Common myeloid progenitor, CD34-positive (primary cell): ENCODE measurements around the gene PAPSS1.

Source experiments
- CTCF ChIA-PET: fragments of 350-600 bp; sonication (Branson Sonifier 250); formaldehyde crosslinking; loops from one replicate; lab custom pipeline; 2021; ENCODE audit warnings: antibody characterized with exemption; lab: Charles Lee
- POLR2A ChIA-PET: fragments of 350-600 bp; sonication (Branson Sonifier 250); formaldehyde crosslinking; loops from one replicate; lab custom pipeline; 2021; ENCODE audit warnings: antibody characterized with exemption; lab: Charles Lee
- DNase-seq, 3 donors: peaks; one replicate each; pipeline versions ENCODE4 v3.0.0 to v3.0.0-alpha.2; 2013
- H3K27ac ChIP-seq, 2 experiments: 1 replicate in 1 of 2; 2 replicates in 1 of 2; pipeline ENCODE4 v1.7.0; 2013; ENCODE audit warnings: inconsistent platforms in 2 of 2, low read length in 2 of 2, mild to moderate bottlenecking in 2 of 2, low read depth in 1 of 2, moderate library complexity in 1 of 2; ENCODE audit not compliant: severe bottlenecking in 2 of 2, insufficient read depth in 1 of 2, poor library complexity in 1 of 2
- H3K27me3 ChIP-seq, 5 experiments: replicated peaks in 2 of 5; 1 replicate in 3 of 5; 2 replicates in 2 of 5; pipeline versions ENCODE4 v1.6.1 to v1.7.0; 2013; ENCODE audit warnings: low read length in 4 of 5, mild to moderate bottlenecking in 2 of 5, moderate library complexity in 2 of 5, inconsistent platforms in 1 of 5; ENCODE audit not compliant: insufficient read depth in 5 of 5, control insufficient read depth in 4 of 5
- H3K36me3 ChIP-seq, 4 experiments: 1 replicate in 2 of 4; 2 replicates in 2 of 4; pipeline versions ENCODE4 v1.6.1 to v1.7.0; 2013; ENCODE audit warnings: low read length in 3 of 4, control low read depth in 1 of 4, mild to moderate bottlenecking in 1 of 4; ENCODE audit not compliant: control insufficient read depth in 4 of 4, insufficient read depth in 4 of 4
- H3K4me1 ChIP-seq, 4 experiments: 1 replicate in 3 of 4; 2 replicates in 1 of 4; pipeline versions ENCODE4 v1.6.1 to v1.7.1; 2013; ENCODE audit warnings: low read length in 3 of 4, mild to moderate bottlenecking in 3 of 4, control low read depth in 1 of 4, inconsistent platforms in 1 of 4, moderate library complexity in 1 of 4; ENCODE audit not compliant: control insufficient read depth in 4 of 4, insufficient read depth in 4 of 4; ENCODE audit errors: control extremely low read depth in 1 of 4
- H3K4me3 ChIP-seq, 7 experiments: 1 replicate in 4 of 7; 2 replicates in 3 of 7; pipeline versions ENCODE4 v1.5.1 to v1.7.0; 2013; ENCODE audit warnings: mild to moderate bottlenecking in 7 of 7, low read length in 6 of 7, moderate library complexity in 6 of 7, inconsistent platforms in 2 of 7, low read depth in 2 of 7, control low read depth in 1 of 7; ENCODE audit not compliant: insufficient read depth in 4 of 7, control insufficient read depth in 1 of 7; ENCODE audit errors: extremely low read depth in 1 of 7
- H3K9me3 ChIP-seq, 5 experiments: 1 replicate in 4 of 5; 2 replicates in 1 of 5; pipeline versions ENCODE4 v1.6.1 to v1.7.1; 2013; ENCODE audit warnings: low read length in 4 of 5, mild to moderate bottlenecking in 2 of 5, inconsistent platforms in 1 of 5, low read depth in 1 of 5, moderate library complexity in 1 of 5; ENCODE audit not compliant: control insufficient read depth in 4 of 5, insufficient read depth in 2 of 5; ENCODE audit errors: control extremely low read depth in 1 of 5
- WGBS: methylation state at CpG from one replicate; pipeline ENCODE4 v1.1.5; 2013; ENCODE audit not compliant: insufficient coverage; 5-methylcytosine and 5-hydroxymethylcytosine counted together

Gene PAPSS1

DNA sequence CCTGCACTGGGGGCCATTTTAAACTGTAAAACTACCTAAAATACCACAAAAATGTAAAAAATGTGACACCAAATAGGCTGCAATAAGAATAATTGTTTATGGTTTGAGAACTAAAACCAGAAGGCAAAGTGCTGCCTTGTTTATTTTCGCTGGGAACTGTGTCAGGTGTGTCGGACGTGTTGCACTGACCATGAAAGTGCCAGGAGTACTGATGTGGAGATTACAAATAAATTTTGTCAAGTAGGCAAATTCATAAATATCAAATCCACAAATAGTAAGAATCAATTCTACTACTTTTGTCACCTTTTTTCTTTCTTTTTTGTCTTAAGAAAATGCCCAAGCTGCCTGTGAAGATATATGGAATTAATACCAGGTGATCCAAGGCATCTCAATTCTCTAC lies 37.7 kb downstream of the PAPSS1 start:
- H3K27me3 ChIP-seq, result no peaks in the 10 kb centered on the region
- no peak for DNase-seq
- H3K36me3 ChIP-seq, result peaks cover 29 to 64% (median 38%) of the 10 kb centered on the region in 4 experiments
- H3K4me1 ChIP-seq, result no peaks in the 10 kb centered on the region
- POLR2A ChIA-PET, result no interaction called here
- H3K27ac ChIP-seq, result no peak overlapping the region
- H3K4me3 ChIP-seq, result no peak overlapping the region
- 96% methylated on average over 3 of the region's 3 CpGs for WGBS
- peaks cover 2 to 20% (median 10%) of the 10 kb centered on the region in 5 experiments for H3K9me3 ChIP-seq
- CTCF ChIA-PET, result no interaction called here

DNA sequence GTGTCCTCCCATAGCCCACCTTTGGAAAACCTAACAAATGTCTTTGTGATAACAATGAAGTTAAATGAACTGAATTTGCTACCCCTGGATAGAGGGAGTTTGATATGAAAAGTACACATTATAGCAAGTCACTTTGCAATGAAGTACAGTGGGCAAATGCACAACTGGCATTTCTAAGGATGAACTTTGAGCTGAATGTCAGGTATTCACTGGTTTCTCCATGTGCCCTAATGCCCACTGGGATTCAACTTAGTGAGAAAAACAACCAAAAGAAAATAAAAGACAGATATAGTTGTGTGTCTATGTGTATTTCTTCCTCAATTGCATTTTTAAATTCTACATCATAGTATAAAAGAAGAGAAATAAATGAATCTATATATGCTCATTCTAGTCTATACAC lies 51.0 kb downstream of the PAPSS1 start:
- Histone ChIP-seq H3K27ac (no peak overlapping the region), H3K4me3 (no peak overlapping the region), H3K27me3 (no peaks in the 10 kb centered on the region), H3K9me3 (no peaks in the 10 kb centered on the region), H3K36me3 (peaks cover 0 to 10% (median 5%) of the 10 kb centered on the region in 4 experiments), H3K4me1 (no peaks in the 10 kb centered on the region)
- CTCF ChIA-PET, result interaction anchor here (0.9 kb wide), 1 partner anchor 13 kb away, joined by 3 read pairs; no protein-coding TSS in a partner anchor
- POLR2A ChIA-PET, result no interaction called here
- DNase-seq, result no peak

DNA sequence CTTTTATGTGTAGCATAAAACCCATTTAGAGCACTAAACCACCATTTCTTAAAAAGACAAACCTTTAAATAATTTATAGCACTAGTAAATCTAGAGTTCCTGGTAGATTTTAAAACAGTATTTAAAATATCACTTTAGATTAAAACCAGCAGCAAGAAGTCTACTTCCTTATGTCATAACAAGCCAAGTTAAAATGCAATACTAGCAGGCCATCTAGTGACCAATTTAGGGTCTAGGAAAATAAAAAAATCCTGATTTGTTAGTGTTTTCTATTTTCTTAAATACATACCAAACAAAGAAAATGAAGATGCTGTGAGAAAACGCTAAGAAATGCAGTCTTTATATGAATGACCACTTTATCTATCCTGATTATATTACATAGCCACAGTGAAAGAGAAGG lies 53.9 kb downstream of the PAPSS1 start:
- no CpG with 5 or more reads among the region's 1 CpG for WGBS
- Histone ChIP-seq H3K27ac (no peak overlapping the region), H3K4me1 (peaks cover 0 to 7% (median 4%) of the 10 kb centered on the region in 4 experiments), H3K36me3 (peaks cover 0 to 10% (median 5%) of the 10 kb centered on the region in 4 experiments), H3K9me3 (no peaks in the 10 kb centered on the region), H3K27me3 (no peaks in the 10 kb centered on the region), H3K4me3 (no peak overlapping the region)
- peak; percentile 31 to 66 (median 62) for DNase-seq
- ChIA-PET POLR2A (no interaction called here), CTCF (interaction anchor here (3.9 kb wide), 1 partner anchor 70 kb away, joined by 16 read pairs; no protein-coding TSS in a partner anchor)

DNA sequence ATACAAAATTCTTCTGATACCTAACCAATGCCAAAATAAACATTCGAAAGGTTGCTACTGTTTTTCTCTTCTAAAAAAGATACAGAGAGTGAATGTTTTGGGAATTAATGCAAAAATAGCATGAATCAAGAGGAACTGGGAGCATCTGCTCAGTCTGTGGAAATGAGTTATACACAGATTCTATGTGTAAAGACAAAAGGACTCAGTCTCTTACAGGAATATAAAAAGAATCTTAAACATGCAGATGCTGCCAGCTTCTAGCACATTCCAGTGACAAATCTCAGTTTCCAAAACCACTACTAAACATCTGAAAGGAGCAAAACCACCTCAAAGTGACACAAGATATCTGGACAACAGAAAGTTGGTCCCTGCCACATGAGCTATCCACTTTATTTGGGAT lies 55.0 kb downstream of the PAPSS1 start:
- no peaks in the 10 kb centered on the region for H3K27me3 ChIP-seq
- no peak overlapping the region for H3K27ac ChIP-seq
- H3K9me3 ChIP-seq, result no peaks in the 10 kb centered on the region
- H3K36me3 ChIP-seq, result peaks cover 0 to 8% (median 5%) of the 10 kb centered on the region in 4 experiments
- H3K4me1 ChIP-seq, result peaks cover 0 to 7% (median 4%) of the 10 kb centered on the region in 4 experiments
- DNase-seq, result no peak
- no peak overlapping the region for H3K4me3 ChIP-seq
- WGBS, result no CpG with 5 or more reads among the region's 1 CpG
- ChIA-PET CTCF (interaction anchor here (3.9 kb wide), 1 partner anchor 71 kb away, joined by 16 read pairs; no protein-coding TSS in a partner anchor), POLR2A (no interaction called here)

DNA sequence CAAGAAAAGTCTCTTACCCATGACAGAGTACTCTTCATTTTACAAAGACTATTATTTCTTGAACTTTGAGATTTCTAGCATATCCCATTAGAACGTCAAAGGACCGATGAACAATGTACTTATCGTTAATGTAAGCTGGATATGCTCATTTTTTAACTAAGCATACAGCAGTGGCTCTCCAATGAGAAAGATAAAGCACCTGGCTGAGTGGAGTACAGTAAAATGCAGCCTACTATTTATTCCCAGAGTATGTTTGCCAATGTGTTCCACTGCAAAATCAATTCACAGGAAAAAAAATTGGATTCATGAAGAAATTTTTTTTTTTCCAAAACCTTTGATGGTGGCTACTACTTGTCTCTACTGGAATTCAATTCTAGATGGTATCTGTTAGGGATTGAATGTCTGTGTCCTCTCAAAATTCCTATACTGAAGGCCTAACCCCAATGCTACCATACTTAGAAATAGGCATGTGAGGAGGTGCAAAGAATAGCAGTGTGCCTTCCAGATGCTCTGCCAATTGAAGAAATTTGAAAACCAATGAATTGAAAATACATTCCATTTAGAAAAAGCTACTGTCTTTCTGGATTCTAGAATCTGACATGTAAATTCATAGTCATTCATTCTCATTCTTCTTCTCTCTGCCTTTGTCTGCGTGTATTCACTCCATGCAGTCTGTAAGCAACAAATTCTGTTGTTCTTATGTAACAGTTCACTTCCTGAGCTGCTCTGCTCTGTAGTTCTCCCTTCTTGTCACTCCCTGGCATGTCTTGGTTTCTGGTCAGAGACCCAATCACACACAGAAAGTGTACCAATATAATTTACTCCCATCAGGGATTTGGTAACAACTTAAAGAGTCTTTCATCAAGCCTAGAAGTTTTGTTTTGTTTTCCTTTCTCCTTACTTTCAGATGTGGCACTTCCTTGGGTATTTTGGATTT lies 61.4 kb downstream of the PAPSS1 start:
- H3K4me3 ChIP-seq, result no peak overlapping the region
- DNase-seq, result peak in 2 of 3 donors; percentile 42 to 61
- peak overlapping the region in 1 of 2 experiments; percentile 45 for H3K27ac ChIP-seq
- ChIA-PET CTCF (interaction anchor here (0.8 kb wide), 1 partner anchor 59 kb away, joined by 3 read pairs; no protein-coding TSS in a partner anchor), POLR2A (no interaction called here)
- peaks cover 5 to 14% (median 12%) of the 10 kb centered on the region in 4 experiments for H3K4me1 ChIP-seq
- WGBS, result 0% methylated on average over 1 of the region's 4 CpGs
- no peaks in the 10 kb centered on the region for H3K27me3 ChIP-seq
- no peaks in the 10 kb centered on the region for H3K9me3 ChIP-seq
- peaks cover 2 to 20% (median 12%) of the 10 kb centered on the region in 4 experiments for H3K36me3 ChIP-seq

DNA sequence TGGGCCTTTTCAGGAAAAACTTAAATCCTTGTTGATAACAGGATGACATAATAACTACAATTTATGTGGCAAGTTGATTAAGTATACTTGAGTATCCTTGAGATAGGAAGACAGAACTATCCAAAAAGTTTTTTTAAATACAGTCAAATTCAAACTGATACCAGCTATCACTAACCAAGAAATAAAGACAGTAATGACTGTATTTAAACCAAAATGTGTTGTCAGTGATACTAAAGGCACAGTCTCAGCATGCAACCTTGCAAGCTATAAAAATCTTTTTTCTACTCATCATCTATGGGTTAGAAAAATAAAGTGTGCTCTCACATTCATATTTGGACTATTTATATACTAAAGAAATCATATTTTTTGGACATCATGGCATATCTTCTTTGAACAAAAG lies 64.7 kb downstream of the PAPSS1 start:
- Histone ChIP-seq H3K27me3 (no peaks in the 10 kb centered on the region), H3K27ac (no peak overlapping the region), H3K4me1 (peaks cover 3 to 11% (median 7%) of the 10 kb centered on the region in 4 experiments), H3K4me3 (no peak overlapping the region), H3K36me3 (peaks cover 5 to 43% (median 29%) of the 10 kb centered on the region in 4 experiments), H3K9me3 (peaks cover 0 to 11% (median 4%) of the 10 kb centered on the region in 5 experiments)
- CTCF ChIA-PET, result interaction anchor here (0.7 to 1.0 kb wide), 2 partner anchors 14 to 51 kb away, joined by 3 read pairs; no protein-coding TSS in a partner anchor
- POLR2A ChIA-PET, result no interaction called here
- no peak for DNase-seq

DNA sequence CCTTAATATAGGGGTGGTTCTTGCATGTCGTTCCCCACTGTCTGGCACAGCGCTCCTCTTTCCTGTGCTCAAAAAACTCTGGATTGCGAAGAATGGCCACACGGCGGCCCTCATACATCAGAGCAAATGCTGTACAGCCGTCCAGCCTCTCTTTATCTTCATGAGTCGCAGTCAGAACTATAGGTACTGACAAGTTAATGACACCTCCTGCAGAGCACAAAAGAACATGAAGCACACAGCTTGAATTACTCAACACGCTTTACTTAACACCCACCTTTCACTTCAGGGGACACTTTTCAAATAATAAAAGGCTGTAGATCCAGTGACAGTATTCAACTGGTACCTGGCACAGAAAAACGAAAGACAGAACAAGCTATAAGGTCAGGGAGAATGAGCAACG lies 65.3 kb downstream of the PAPSS1 start:
- ChIA-PET POLR2A (no interaction called here), CTCF (interaction anchor here (0.7 to 1.2 kb wide), 2 partner anchors 52 to 81 kb away, joined by 3 read pairs; no protein-coding TSS in a partner anchor)
- Histone ChIP-seq H3K9me3 (peaks cover 0 to 11% (median 4%) of the 10 kb centered on the region in 5 experiments), H3K27ac (no peak overlapping the region), H3K27me3 (no peaks in the 10 kb centered on the region), H3K4me3 (no peak overlapping the region), H3K36me3 (peaks cover 5 to 46% (median 28%) of the 10 kb centered on the region in 4 experiments), H3K4me1 (peaks cover 3 to 11% (median 7%) of the 10 kb centered on the region in 4 experiments)
- 100% methylated on average over 8 of the region's 10 CpGs for WGBS
- no peak for DNase-seq
